ENCODE measurements around the gene P3H1. TPM values are rescaled to one million over a fixed set of nuclear protein-coding genes. Genes with fewer than 3 reads are reported as not detected.

Gene P3H1
- total RNA-seq, 4 donors from 2014 or later = 9.4 to 26.8 (median 13.5) TPM

DNA sequence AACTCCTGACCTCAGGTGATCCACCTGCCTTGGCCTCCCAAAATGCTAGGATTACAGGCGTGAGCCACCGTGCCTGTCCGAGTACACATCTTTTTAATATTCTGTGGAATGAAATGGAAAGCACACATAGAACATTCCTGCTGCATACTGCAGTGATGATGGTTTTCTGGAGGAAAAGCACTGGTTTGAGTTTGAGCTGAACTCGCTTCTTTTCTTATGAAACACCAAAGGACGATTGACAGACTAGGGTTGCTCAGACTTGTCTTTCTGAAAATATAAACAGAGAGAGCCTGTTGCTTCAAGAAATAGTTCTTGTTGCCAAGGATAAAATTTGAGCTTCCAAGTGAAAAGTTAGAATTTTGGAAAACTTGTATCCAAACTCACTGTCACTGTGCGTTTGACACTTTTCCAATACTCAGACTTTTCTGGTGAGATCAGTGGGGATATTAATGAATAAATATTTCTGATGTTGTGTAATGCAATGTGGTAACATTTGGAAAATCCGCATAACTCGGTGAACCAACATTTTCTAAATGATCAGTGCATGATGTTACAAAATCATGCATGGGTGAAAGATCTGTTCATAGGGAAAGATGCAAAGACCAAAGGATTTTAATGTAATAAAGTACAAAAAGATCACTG is 35.1 kb upstream of the P3H1 start:
- no peak for DNase-seq (ENCODE audit: low spot score in 2 of 2)
- 46 to 47% methylated on average over 8 of the region's 8 CpGs for WGBS, 2 donors
- TF ChIP-seq, protein P1, sequence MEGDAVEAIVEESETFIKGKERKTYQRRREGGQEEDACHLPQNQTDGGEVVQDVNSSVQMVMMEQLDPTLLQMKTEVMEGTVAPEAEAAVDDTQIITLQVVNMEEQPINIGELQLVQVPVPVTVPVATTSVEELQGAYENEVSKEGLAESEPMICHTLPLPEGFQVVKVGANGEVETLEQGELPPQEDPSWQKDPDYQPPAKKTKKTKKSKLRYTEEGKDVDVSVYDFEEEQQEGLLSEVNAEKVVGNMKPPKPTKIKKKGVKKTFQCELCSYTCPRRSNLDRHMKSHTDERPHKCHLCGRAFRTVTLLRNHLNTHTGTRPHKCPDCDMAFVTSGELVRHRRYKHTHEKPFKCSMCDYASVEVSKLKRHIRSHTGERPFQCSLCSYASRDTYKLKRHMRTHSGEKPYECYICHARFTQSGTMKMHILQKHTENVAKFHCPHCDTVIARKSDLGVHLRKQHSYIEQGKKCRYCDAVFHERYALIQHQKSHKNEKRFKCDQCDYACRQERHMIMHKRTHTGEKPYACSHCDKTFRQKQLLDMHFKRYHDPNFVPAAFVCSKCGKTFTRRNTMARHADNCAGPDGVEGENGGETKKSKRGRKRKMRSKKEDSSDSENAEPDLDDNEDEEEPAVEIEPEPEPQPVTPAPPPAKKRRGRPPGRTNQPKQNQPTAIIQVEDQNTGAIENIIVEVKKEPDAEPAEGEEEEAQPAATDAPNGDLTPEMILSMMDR (IDR thresholded peaks at IDR 0.05) = no peak
- TF ChIP-seq POLR2A (IDR thresholded peaks at IDR 0.05) = no peak
- no peak overlapping the region for H3K4me3 ChIP-seq (ENCODE audit: low read depth, poor library complexity, severe bottlenecking)
- intact Hi-C loops (cut with DNase I; ENCODE audit: low total_unique reads) = no loop called here

- TF ChIP-seq POLR2A (IDR thresholded peaks at IDR 0.05) = no peak
- TF ChIP-seq, protein P1 (IDR thresholded peaks at IDR 0.05) = no peak
- intact Hi-C loops (cut with DNase I; ENCODE audit: low total_unique reads) = no loop called here
- no peak for DNase-seq (ENCODE audit: low spot score in 2 of 2)
- 75 to 85% methylated on average over 5 of the region's 5 CpGs for WGBS, 2 donors
- no peak overlapping the region for H3K4me3 ChIP-seq (ENCODE audit: low read depth, poor library complexity, severe bottlenecking)
These were observed 31.2 kb upstream of the P3H1 start for GRCh38 chr1:42797979-42798378.

GRCh38 chr1:42797414-42797813 is 30.6 kb upstream of the P3H1 start:
- 80 to 81% methylated on average over 3 of the region's 3 CpGs for WGBS, 2 donors
- H3K4me3 ChIP-seq (ENCODE audit: low read depth, poor library complexity, severe bottlenecking) = no peak overlapping the region
- DNase-seq (ENCODE audit: low spot score in 2 of 2) = no peak
- intact Hi-C loops (cut with DNase I; ENCODE audit: low total_unique reads) = no loop called here
- TF ChIP-seq, protein P1 (IDR thresholded peaks at IDR 0.05) = no peak
- no peak for TF ChIP-seq POLR2A (IDR thresholded peaks at IDR 0.05)

GRCh38 chr1:42793824-42794223 is 27.0 kb upstream of the P3H1 start:
- no peak overlapping the region for H3K4me3 ChIP-seq (ENCODE audit: low read depth, poor library complexity, severe bottlenecking)
- TF ChIP-seq POLR2A (IDR thresholded peaks at IDR 0.05) = no peak
- TF ChIP-seq, protein P1 (IDR thresholded peaks at IDR 0.05) = no peak
- intact Hi-C loops (cut with DNase I; ENCODE audit: low total_unique reads) = no loop called here
- DNase-seq (ENCODE audit: low spot score in 2 of 2) = no peak
- WGBS, 2 donors = 83 to 84% methylated on average over 2 of the region's 2 CpGs

DNA sequence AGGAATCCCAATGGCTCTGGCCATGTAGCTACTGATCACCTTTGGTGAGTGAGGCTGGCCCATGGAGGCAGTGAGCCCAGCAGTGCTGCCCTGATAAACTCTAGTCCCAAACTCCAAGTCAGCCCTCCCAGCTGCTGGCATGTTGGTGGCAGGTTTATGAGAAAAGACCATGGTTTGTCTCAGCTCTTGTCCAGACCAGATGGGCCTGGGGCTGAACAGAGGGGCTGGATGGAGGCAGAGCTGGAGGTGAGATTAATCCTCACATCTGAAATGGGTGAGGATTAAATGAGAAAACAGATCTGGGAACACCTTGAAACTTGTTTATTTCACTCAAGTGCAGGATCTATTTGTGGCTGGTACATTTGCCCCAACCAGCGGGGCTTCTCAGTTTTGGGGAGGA is 21.2 kb upstream of the P3H1 start:
- no peak for TF ChIP-seq POLR2A (IDR thresholded peaks at IDR 0.05)
- TF ChIP-seq, protein P1 (IDR thresholded peaks at IDR 0.05) = no peak
- intact Hi-C loops (cut with DNase I; ENCODE audit: low total_unique reads) = no loop called here
- DNase-seq (ENCODE audit: low spot score in 2 of 2) = no peak
- WGBS, 2 donors = 100% methylated on average over 1 of the region's 1 CpG
- H3K4me3 ChIP-seq (ENCODE audit: low read depth, poor library complexity, severe bottlenecking) = no peak overlapping the region

GRCh38 chr1:42786097-42786496 is 19.3 kb upstream of the P3H1 start:
- no peak for DNase-seq (ENCODE audit: low spot score in 2 of 2)
- H3K4me3 ChIP-seq (ENCODE audit: low read depth, poor library complexity, severe bottlenecking) = no peak overlapping the region
- no peak for TF ChIP-seq POLR2A (IDR thresholded peaks at IDR 0.05)
- TF ChIP-seq, protein P1 (IDR thresholded peaks at IDR 0.05) = no peak
- 74 to 77% methylated on average over 5 of the region's 5 CpGs for WGBS, 2 donors
- intact Hi-C loops (cut with DNase I; ENCODE audit: low total_unique reads) = no loop called here
